Muscle of back (tissue), 11 donors: ENCODE results near the gene RNF224. TPM values are rescaled to one million over a fixed set of nuclear protein-coding genes. Genes with fewer than 3 reads are reported as not detected.

Experiments
- DNase-seq, 3 donors: peaks; one replicate each; pipeline versions ENCODE4 v3.0.0 to v3.0.0-alpha.2; 2013
- polyA plus RNA-seq, 10 donors: library from polyadenylated mRNA; unstranded; fragments of 120-200 nt; gene quantifications; one replicate each; pipeline ENCODE4 v1.2.1, GENCODE V29; 2013; ENCODE audit not compliant: insufficient read length in 10 of 10

The RNF224 gene
- polyA plus RNA-seq, 10 donors: 0.80 to 3.4 (median 1.5) TPM

- no peak for DNase-seq
Measured at GRCh38 chr9:137270929-137271695, 43.8 kb downstream of the RNF224 start.

- no peak for DNase-seq
Measured at GRCh38 chr9:137271696-137272076, 44.4 kb downstream of the RNF224 start.

GRCh38 chr9:137272241-137273094 is 45.2 kb downstream of the RNF224 start:
- no peak for DNase-seq

- no peak for DNase-seq
Measured at GRCh38 chr9:137273095-137273490, 45.8 kb downstream of the RNF224 start.

- DNase-seq: no peak
Measured at GRCh38 chr9:137273611-137274320, 46.5 kb downstream of the RNF224 start.

GRCh38 chr9:137275203-137275587 is 47.9 kb downstream of the RNF224 start:
- no peak for DNase-seq

- DNase-seq: no peak
Measured at GRCh38 chr9:137275588-137276472, 48.5 kb downstream of the RNF224 start.

- peak; percentile 78 to 94 (median 84) for DNase-seq
Measured at GRCh38 chr9:137276473-137277328, 49.4 kb downstream of the RNF224 start.

GRCh38 chr9:137277329-137278041 is 50.2 kb downstream of the RNF224 start, which contains the start of gene TOR4A:
Gene TOR4A, plus strand, starts transcription at chr9:137277726. Its CDS starts 964 bp downstream, at chr9:137278690.
- peak in 2 of 3 donors; percentile 64 to 82 for DNase-seq

- peak in 1 of 3 donors; percentile 55 for DNase-seq
Measured at GRCh38 chr9:137278061-137278701, 50.9 kb downstream of the RNF224 start.

Other genes starting within 250 kb of the RNF224 start
- gene PTGDS, start 250.0 kb upstream of the RNF224 start, polyA plus RNA-seq: 10 to 100 TPM in 8 of 10 donors, 1 to 10 TPM in 2; 2.3 to 36.3 (median 17.1) TPM
- gene LCNL1, start 244.5 kb upstream of the RNF224 start, polyA plus RNA-seq: 1 to 10 TPM in 3 of 10 donors, under 1 TPM in 7; 0.14 to 1.1 (median 0.66) TPM
- 10 to 100 TPM; 11.8 to 28.5 (median 21.6) TPM for gene PAXX, start 235.1 kb upstream of the RNF224 start, polyA plus RNA-seq
- 1 to 10 TPM in 2 of 10 donors, under 1 TPM in 6, not detected in 2; 0.28 to 4.7 (median 0.54) TPM for gene CLIC3, start 230.9 kb upstream of the RNF224 start, polyA plus RNA-seq
- 10 to 100 TPM; 11.5 to 18.7 (median 16.7) TPM for gene ABCA2, start 199.3 kb upstream of the RNF224 start, polyA plus RNA-seq
- under 1 TPM in 4 of 10 donors, not detected in 6; 0.10 to 0.48 (median 0.12) TPM for gene FUT7, start 195.4 kb upstream of the RNF224 start, polyA plus RNA-seq
- gene NPDC1, start 181.3 kb upstream of the RNF224 start, polyA plus RNA-seq: 10 to 100 TPM; 28.5 to 53.0 (median 38.4) TPM
- gene ENTPD2, start 173.4 kb upstream of the RNF224 start, polyA plus RNA-seq: 10 to 100 TPM in 6 of 10 donors, 1 to 10 TPM in 4; 7.5 to 16.5 (median 12.1) TPM
- gene SAPCD2, start 156.9 kb upstream of the RNF224 start, polyA plus RNA-seq: 1 to 10 TPM; 1.9 to 7.1 (median 3.9) TPM
- gene UAP1L1, start 150.0 kb upstream of the RNF224 start, polyA plus RNA-seq: 1 to 10 TPM; 1.5 to 3.0 (median 2.0) TPM
- 10 to 100 TPM; 31.3 to 54.4 (median 41.1) TPM for gene MAN1B1, start 140.5 kb upstream of the RNF224 start, polyA plus RNA-seq
- 10 to 100 TPM; 21.9 to 43.1 (median 28.8) TPM for gene DPP7, start 112.8 kb upstream of the RNF224 start, polyA plus RNA-seq
- gene GRIN1, start 88.3 kb upstream of the RNF224 start, polyA plus RNA-seq: under 1 TPM in 2 of 10 donors, not detected in 8; 0.07 TPM
- gene LRRC26, start 57.5 kb upstream of the RNF224 start, polyA plus RNA-seq: not detected
- gene TMEM210, start 55.4 kb upstream of the RNF224 start, polyA plus RNA-seq: not detected
- 10 to 100 TPM; 21.2 to 36.5 (median 29.2) TPM for gene ANAPC2, start 38.9 kb upstream of the RNF224 start, polyA plus RNA-seq
- 10 to 100 TPM; 38.2 to 72.0 (median 49.6) TPM for gene SSNA1, start 38.8 kb upstream of the RNF224 start, polyA plus RNA-seq
- gene TPRN, start 26.8 kb upstream of the RNF224 start, polyA plus RNA-seq: 10 to 100 TPM in 2 of 10 donors, 1 to 10 TPM in 8; 5.8 to 10.9 (median 7.8) TPM
- gene TMEM203, start 21.9 kb upstream of the RNF224 start, polyA plus RNA-seq: 10 to 100 TPM; 30.3 to 36.7 (median 32.2) TPM
- gene NDOR1, start 21.8 kb upstream of the RNF224 start, polyA plus RNA-seq: 10 to 100 TPM in 1 of 10 donors, 1 to 10 TPM in 9; 3.8 to 10.6 (median 6.9) TPM
- gene RNF208, start 5.3 kb upstream of the RNF224 start, polyA plus RNA-seq: 1 to 10 TPM; 1.8 to 4.5 (median 2.4) TPM
- gene CYSRT1, start 2.3 kb upstream of the RNF224 start, polyA plus RNA-seq: 1 to 10 TPM in 9 of 10 donors, under 1 TPM in 1; 0.93 to 3.3 (median 2.0) TPM
- gene SLC34A3, start 3.4 kb downstream of the RNF224 start, polyA plus RNA-seq: 1 to 10 TPM in 5 of 10 donors, under 1 TPM in 5; 0.29 to 2.0 (median 0.89) TPM
- gene TUBB4B, start 13.8 kb downstream of the RNF224 start, polyA plus RNA-seq: 100 to 1,000 TPM; 125 to 258 (median 160) TPM
- under 1 TPM in 7 of 10 donors, not detected in 3; 0.16 to 0.62 (median 0.32) TPM for gene STPG3, start 23.8 kb downstream of the RNF224 start, polyA plus RNA-seq
- gene NELFB, start 27.8 kb downstream of the RNF224 start, polyA plus RNA-seq: 10 to 100 TPM; 39.3 to 55.4 (median 45.0) TPM
- gene TOR4A, start 50.2 kb downstream of the RNF224 start, polyA plus RNA-seq: 1 to 10 TPM; 3.9 to 7.8 (median 5.6) TPM
- 1 to 10 TPM; 2.9 to 7.5 (median 4.8) TPM for gene NRARP, start 74.8 kb downstream of the RNF224 start, polyA plus RNA-seq
- gene EXD3, start 195.7 kb downstream of the RNF224 start, polyA plus RNA-seq: 10 to 100 TPM in 3 of 10 donors, 1 to 10 TPM in 7; 8.2 to 14.1 (median 9.3) TPM
- gene NOXA1, start 195.9 kb downstream of the RNF224 start, polyA plus RNA-seq: 1 to 10 TPM; 1.1 to 2.6 (median 1.9) TPM
- under 1 TPM; 0.17 to 0.71 (median 0.32) TPM for gene ENTPD8, start 213.9 kb downstream of the RNF224 start, polyA plus RNA-seq
- gene NSMF, start 231.8 kb downstream of the RNF224 start, polyA plus RNA-seq: 10 to 100 TPM; 17.1 to 30.9 (median 20.2) TPM